HS-27A (cell line): Measurements from ENCODE around the gene FOXO4.

Experiments
- DNase-seq: peaks from one replicate; pipeline ENCODE4 v3.0.0-alpha.2; 2012; ENCODE audit warnings: low read depth, missing footprints

FOXO4 gene

DNA sequence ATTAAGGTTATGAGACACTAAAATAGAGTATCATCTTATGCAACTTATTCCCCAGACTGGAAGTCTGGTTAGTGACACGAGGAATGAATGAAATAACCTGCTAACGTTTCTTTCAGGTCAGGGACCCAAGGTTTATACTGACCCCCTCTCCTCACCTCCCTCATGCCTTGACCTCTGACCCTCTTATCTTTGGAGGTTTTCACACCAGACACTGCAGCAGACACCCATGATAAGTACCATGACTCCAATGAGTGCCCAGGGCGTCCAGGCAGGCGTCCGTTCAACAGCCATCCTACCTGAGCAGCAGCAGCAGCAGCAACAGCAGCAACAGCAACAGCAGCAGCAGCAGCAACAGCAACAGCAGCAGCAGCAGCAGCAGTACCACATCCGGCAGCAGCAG lies 44.8 kb downstream of the FOXO4 start:
- no peak for DNase-seq

DNA sequence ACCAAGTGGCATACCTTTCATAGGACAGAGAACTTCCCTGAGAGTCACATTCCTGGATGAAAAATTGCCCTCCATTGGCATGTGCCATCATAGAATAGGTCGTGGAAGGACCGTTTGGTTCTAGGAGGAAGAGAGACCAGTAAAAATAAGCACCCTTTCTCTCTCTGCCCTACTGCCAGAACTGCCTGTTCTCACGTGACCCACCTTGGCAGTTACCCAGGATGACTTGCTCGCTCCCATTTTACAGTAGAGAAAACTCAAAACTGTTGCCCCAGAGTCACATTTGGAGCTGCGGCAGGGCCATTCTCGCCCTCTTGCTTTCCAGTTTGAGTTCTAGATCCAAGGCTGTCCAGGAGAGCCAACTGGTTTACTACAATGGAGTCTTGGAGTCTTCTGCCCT lies 47.9 kb downstream of the FOXO4 start:
- DNase-seq, result no peak

DNA sequence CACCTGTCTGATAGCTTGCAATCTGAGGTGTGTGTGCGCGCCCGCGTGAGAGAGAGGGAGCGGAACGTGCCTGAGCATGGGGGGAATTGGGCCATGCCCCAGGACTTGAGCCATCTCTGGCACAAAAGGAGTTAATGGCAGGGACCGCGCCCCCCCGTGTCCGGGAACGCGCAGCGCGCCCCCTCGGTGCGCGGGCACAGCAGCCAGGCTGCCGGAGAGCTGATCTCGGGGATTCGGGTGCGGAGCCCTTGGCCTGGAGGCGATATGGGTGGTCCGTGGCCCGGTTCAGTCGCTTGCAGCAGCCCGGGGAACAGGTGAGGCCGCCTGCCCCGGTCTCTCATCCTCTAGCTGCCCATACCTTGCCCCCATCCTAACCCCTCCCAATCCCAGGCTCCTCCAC lies 49.0 kb downstream of the FOXO4 start, which contains the start of gene NLGN3:
Gene NLGN3 (plus strand): TSS at position 191 of the 400 bp plus-strand sequence. CDS start 2,909 bp downstream, outside the sequence.
- DNase-seq, result no peak

DNA sequence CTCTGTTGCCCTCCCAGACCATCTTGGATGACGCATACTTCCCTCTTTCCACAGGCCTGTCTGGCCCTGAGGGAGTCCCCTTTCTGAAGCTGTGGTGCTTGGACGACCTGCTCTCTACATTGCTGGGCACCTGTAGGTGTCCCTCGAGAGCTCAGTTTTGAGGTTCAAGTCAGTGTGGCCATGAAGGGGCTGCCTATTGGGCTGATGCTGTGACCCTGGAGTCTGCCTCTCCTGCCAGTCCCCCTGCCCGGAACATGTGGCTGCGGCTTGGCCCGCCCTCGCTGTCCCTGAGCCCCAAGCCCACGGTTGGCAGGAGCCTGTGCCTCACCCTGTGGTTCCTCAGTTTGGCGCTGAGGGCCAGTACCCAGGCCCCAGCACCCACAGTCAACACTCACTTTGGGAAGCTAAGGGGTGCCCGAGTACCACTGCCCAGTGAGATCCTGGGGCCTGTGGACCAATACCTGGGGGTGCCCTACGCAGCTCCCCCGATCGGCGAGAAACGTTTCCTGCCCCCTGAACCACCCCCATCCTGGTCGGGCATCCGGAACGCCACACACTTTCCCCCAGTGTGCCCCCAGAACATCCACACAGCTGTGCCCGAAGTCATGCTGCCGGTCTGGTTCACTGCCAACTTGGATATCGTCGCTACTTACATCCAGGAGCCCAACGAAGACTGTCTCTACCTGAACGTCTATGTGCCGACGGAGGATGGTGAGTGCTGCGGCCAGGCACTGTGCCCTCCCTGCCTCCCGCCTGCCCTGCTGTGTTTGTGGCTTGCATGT lies 52.0 kb downstream of the FOXO4 start:
- no peak for DNase-seq

DNA sequence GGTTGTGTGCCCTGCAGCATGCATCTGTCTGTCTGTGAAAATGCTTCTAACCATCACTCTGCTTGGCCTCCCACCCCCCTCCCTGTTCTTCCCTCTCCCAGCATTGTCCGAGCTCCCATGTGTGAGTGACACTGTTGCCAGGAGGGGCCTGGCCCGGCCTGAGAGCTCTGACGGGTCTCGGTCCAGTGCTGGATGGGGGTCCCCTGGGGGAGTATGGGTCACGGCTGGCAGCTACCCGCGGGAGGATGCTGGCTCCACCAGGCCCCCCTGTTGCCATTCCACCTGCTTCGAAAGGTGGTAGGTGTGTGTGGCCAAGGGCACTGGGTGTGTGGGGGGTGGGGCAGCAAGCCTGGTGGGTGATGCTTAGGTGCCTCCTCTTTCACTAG lies 52.6 kb downstream of the FOXO4 start:
- no peak for DNase-seq

DNA sequence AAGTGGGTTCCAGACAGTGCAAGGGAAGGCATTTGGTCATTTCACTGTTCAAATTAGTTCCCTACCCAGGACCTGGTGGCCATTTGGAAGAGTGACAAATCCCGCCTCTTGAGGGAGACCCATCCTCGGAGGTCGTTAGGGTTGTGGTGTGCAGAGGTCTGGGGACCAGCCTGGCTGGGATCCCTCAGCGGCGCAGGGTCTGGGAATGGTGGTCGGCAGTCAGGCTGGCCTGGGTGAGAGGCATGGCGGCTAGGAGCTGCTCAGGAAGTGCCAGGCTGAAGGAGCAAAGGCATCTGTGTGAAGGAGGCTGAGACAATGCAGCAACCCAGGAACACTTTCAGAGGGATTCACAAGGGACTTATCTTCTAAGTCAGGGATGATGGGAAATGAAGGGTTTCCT lies 55.7 kb downstream of the FOXO4 start:
- no peak for DNase-seq
